Esophagus muscularis mucosa (tissue), 4 donors: ENCODE results near the gene NTSR1.

Experiments used
- CTCF ChIP-seq, 3 experiments: fragments of 200-600 bp in 2 of 3; fragments of 450-650 bp in 1 of 3; sonication (generic) in 2 of 3; IDR thresholded peaks; one replicate each; pipeline ENCODE4 v1.5.1; 2017 to 2019; ENCODE audit warnings: antibody characterized with exemption in 3 of 3, mild to moderate bottlenecking in 2 of 3, moderate library complexity in 1 of 3
- EP300 ChIP-seq: sonication (generic); formaldehyde crosslinking; IDR thresholded peaks from one replicate; pipeline ENCODE4 v1.6.1; 2017; ENCODE audit warnings: antibody characterized with exemption
- POLR2A ChIP-seq: fragments of 450-650 bp; IDR thresholded peaks from one replicate; pipeline ENCODE4 v1.6.1; 2017; ENCODE audit warnings: antibody characterized with exemption, moderate library complexity, mild to moderate bottlenecking, low read depth

- TF ChIP-seq CTCF (IDR thresholded peaks at IDR 0.05), result no peak
- TF ChIP-seq POLR2A, result no peak
- no peak for TF ChIP-seq EP300
Measured at GRCh38 chr20:62682912-62683517, 25.6 kb upstream of the NTSR1 start.
